Neural cell (in vitro differentiated cells): ENCODE results near the gene CASZ1. TPM values are rescaled to one million over a fixed set of nuclear protein-coding genes. Genes with fewer than 3 reads are reported as not detected.

Experiments used
- H2AFZ ChIP-seq: fragments of 200-600, 300-800 bp; sonication (generic), shearing (Covaris generic); 2 replicates; pipeline ENCODE4 v1.6.0; 2014; ENCODE audit warnings: low read depth, mild to moderate bottlenecking, antibody characterized with exemption, low read length, moderate library complexity
- H3F3A ChIP-seq: fragments of 200-600 bp; shearing (Covaris generic); 2 replicates; pipeline ENCODE4 v1.6.1; 2016; ENCODE audit warnings: mild to moderate bottlenecking, moderate library complexity, mixed read lengths, antibody characterized with exemption, low read length; ENCODE audit not compliant: insufficient read depth, poor library complexity, severe bottlenecking
- H3K27ac ChIP-seq: fragments of 200-600, 300-800 bp; sonication (generic), shearing (Covaris generic); 2 replicates; pipeline ENCODE4 v1.5.1; 2014; ENCODE audit warnings: mild to moderate bottlenecking, low read length, moderate library complexity
- H3K27me3 ChIP-seq: fragments of 300-800, 200-600 bp; sonication (generic), shearing (Covaris generic); 2 replicates; pipeline ENCODE4 v1.6.0; 2014; ENCODE audit warnings: mild to moderate bottlenecking, low read depth, low read length, moderate library complexity; ENCODE audit not compliant: insufficient read depth
- H3K36me3 ChIP-seq: fragments of 300-800, 200-600 bp; sonication (generic), shearing (Covaris generic); 2 replicates; pipeline ENCODE4 v1.5.1; 2014; ENCODE audit warnings: mild to moderate bottlenecking, antibody characterized with exemption, low read length, moderate library complexity; ENCODE audit not compliant: insufficient read depth
- H3K4me2 ChIP-seq: fragments of 300-800, 200-600 bp; sonication (generic), shearing (Covaris generic); 2 replicates; pipeline ENCODE4 v1.6.0; 2014; ENCODE audit warnings: mild to moderate bottlenecking, low read length
- H3K4me3 ChIP-seq: fragments of 300-800, 200-600 bp; sonication (generic), shearing (Covaris generic); 2 replicates; pipeline ENCODE4 v1.5.1; 2014; ENCODE audit warnings: mild to moderate bottlenecking, low read length, moderate library complexity
- H3K79me2 ChIP-seq: fragments of 200-600 bp; shearing (Covaris generic); replicated peaks from 2 replicates; pipeline ENCODE4 v1.6.0; 2014; ENCODE audit warnings: mild to moderate bottlenecking, low read length, moderate library complexity; ENCODE audit not compliant: insufficient read depth
- H3K9ac ChIP-seq: fragments of 300-800, 200-600 bp; sonication (generic), shearing (Covaris generic); 2 replicates; pipeline ENCODE4 v1.6.1; 2016; ENCODE audit warnings: mild to moderate bottlenecking, low read length, mixed read lengths
- H3K9me2 ChIP-seq: fragments of 200-600 bp; shearing (Covaris generic); 2 replicates; pipeline ENCODE4 v1.6.1; 2016; ENCODE audit warnings: mild to moderate bottlenecking, low read length, mixed read lengths; ENCODE audit not compliant: insufficient read depth
- H3K9me3 ChIP-seq: fragments of 200-600, 300-800 bp; sonication (generic), shearing (Covaris generic); 2 replicates; pipeline ENCODE4 v1.6.1; 2016; ENCODE audit warnings: mild to moderate bottlenecking, mixed run types, low read length, moderate library complexity, mixed read lengths
- H4K20me1 ChIP-seq: fragments of 200-600 bp; shearing (Covaris generic); 2 replicates; pipeline ENCODE4 v1.6.1; 2016; ENCODE audit warnings: mild to moderate bottlenecking, mixed run types; ENCODE audit not compliant: insufficient read depth
- EP300 ChIP-seq: fragments of 450-650 bp; conservative IDR thresholded peaks from 2 replicates; pipeline ENCODE4 v1.6.1; 2014; ENCODE audit warnings: antibody characterized with exemption, mild to moderate bottlenecking, moderate library complexity; ENCODE audit not compliant: poor library complexity, severe bottlenecking
- EZH2 ChIP-seq: fragments of 200-600, 300-800 bp; shearing (Covaris generic), sonication (generic); IDR thresholded peaks from 2 replicates; pipeline ENCODE4 v1.6.1; 2014; ENCODE audit warnings: antibody characterized with exemption, low read length, borderline replicate concordance, mild to moderate bottlenecking; ENCODE audit not compliant: insufficient read depth, poor library complexity, severe bottlenecking
- MXI1 ChIP-seq: fragments of 450-650 bp; conservative IDR thresholded peaks from 2 replicates; pipeline ENCODE4 v1.6.1; 2014; ENCODE audit warnings: antibody characterized with exemption, mild to moderate bottlenecking; ENCODE audit not compliant: poor library complexity, severe bottlenecking
- POLR2AphosphoS5 ChIP-seq: IDR thresholded peaks from 2 replicates; pipeline ENCODE4 v1.6.1; 2012
- RAD21 ChIP-seq: fragments of 450-650 bp; conservative IDR thresholded peaks from 2 replicates; pipeline ENCODE4 v1.6.1; 2014; ENCODE audit warnings: antibody characterized with exemption, mild to moderate bottlenecking, moderate library complexity
- REST ChIP-seq: IDR thresholded peaks from 2 replicates; pipeline ENCODE4 v1.6.1; 2012; ENCODE audit warnings: borderline replicate concordance
- SMC3 ChIP-seq: fragments of 450-650 bp; conservative IDR thresholded peaks from 2 replicates; pipeline ENCODE4 v1.6.1; 2014; ENCODE audit warnings: antibody characterized with exemption, mild to moderate bottlenecking, moderate library complexity; ENCODE audit not compliant: poor library complexity
- TAF1 ChIP-seq: IDR thresholded peaks from 2 replicates; pipeline ENCODE4 v1.6.1; 2012; ENCODE audit warnings: low read depth
- polyA plus RNA-seq: library from polyadenylated mRNA; depleted of rRNA; stranded (reverse); fragments of >200 nt; gene quantifications from 2 replicates; pipeline ENCODE4 v1.2.3, GENCODE V29; 2014
- TF ChIP-seq, protein P1 (sequence below): fragments of 450-650 bp; IDR thresholded peaks from 2 replicates; pipeline ENCODE4 v1.5.1; 2014; ENCODE audit warnings: antibody characterized with exemption, mild to moderate bottlenecking, moderate library complexity; ENCODE audit not compliant: poor library complexity, severe bottlenecking

Gene CASZ1
- polyA plus RNA-seq, 1 donor from 2014 or later: 0.27 TPM

- Histone ChIP-seq H3F3A (no peaks in the 10 kb centered on the region), H3K9ac (no peak overlapping the region), H3K9me3 (peaks cover 3% of the 10 kb centered on the region), H3K9me2 (no peaks in the 10 kb centered on the region), H3K79me2 (no peaks in the 10 kb centered on the region), H3K36me3 (no peaks in the 10 kb centered on the region), H3K4me2 (no peak overlapping the region), H3K4me3 (no peak overlapping the region), H2AFZ (no peak overlapping the region), H3K27me3 (no peaks in the 10 kb centered on the region), H4K20me1 (no peaks in the 10 kb centered on the region), H3K27ac (no peak overlapping the region)
- TF ChIP-seq TAF1 (no peak), POLR2AphosphoS5 (no peak), RAD21 (no peak), REST (no peak), EP300 (no peak), MXI1 (no peak), EZH2 (no peak), SMC3 (no peak)
- TF ChIP-seq, protein P1, sequence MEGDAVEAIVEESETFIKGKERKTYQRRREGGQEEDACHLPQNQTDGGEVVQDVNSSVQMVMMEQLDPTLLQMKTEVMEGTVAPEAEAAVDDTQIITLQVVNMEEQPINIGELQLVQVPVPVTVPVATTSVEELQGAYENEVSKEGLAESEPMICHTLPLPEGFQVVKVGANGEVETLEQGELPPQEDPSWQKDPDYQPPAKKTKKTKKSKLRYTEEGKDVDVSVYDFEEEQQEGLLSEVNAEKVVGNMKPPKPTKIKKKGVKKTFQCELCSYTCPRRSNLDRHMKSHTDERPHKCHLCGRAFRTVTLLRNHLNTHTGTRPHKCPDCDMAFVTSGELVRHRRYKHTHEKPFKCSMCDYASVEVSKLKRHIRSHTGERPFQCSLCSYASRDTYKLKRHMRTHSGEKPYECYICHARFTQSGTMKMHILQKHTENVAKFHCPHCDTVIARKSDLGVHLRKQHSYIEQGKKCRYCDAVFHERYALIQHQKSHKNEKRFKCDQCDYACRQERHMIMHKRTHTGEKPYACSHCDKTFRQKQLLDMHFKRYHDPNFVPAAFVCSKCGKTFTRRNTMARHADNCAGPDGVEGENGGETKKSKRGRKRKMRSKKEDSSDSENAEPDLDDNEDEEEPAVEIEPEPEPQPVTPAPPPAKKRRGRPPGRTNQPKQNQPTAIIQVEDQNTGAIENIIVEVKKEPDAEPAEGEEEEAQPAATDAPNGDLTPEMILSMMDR: no peak
These were observed 160.5 kb downstream of the CASZ1 start for GRCh38 chr1:10635992-10636391.

DNA sequence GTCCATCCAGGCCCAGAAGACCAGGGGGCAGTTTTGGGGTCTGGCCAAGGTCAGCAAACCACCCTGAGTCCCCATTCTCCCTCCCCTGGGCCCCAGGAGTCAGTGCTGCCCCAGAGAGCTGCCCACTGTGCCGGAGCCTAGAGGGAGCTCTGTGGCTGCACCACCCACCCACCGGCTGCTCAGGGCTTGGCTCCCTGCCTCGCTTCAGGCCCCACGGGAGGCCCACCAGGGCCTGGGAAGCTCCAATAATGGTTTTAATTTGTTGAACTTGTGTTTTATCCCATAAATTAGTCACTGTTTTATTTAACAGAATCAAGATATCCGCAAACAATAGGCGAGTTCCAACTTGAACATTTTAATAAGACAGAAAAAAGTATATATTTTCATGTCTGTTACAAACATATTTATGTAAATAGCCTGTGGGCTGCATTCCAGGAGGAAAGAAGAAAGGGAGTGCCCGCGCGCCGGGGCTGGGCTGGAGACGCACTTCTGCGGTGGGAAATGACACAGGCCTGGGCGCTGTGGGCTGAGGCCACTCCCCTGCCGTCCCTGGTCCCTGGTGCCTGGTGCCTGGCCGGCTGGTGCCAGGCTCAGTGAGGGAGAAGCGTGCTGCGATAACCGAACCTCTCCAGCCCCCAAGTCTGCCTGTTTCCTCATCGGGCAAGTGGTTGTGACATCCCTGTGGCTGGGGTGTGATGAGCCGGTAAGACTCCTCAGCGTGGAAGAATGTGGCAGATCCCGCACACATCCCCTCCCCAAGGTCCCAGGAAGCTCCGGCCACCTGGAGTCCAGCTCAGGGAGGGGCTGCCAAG lies 161.2 kb downstream of the CASZ1 start:
- Histone ChIP-seq H4K20me1 (no peaks in the 10 kb centered on the region), H3K9me3 (peaks cover 3% of the 10 kb centered on the region), H3K36me3 (no peaks in the 10 kb centered on the region), H3K27ac (no peak overlapping the region), H3F3A (no peaks in the 10 kb centered on the region), H3K4me3 (no peak overlapping the region), H2AFZ (no peak overlapping the region), H3K9me2 (no peaks in the 10 kb centered on the region), H3K79me2 (no peaks in the 10 kb centered on the region), H3K27me3 (no peaks in the 10 kb centered on the region), H3K9ac (no peak overlapping the region), H3K4me2 (no peak overlapping the region)
- TF ChIP-seq TAF1 (no peak), RAD21 (no peak), POLR2AphosphoS5 (no peak), MXI1 (no peak), EP300 (no peak), EZH2 (no peak), REST (no peak), SMC3 (no peak)
- TF ChIP-seq, protein P1: no peak
